Hippocampal formation (tissue), 2 donors: ENCODE results near the gene TNFRSF1A.
A peak's percentile ranks its signal among the peaks of the same experiment; 100 is the strongest.

ENCODE experiments used
- DNase-seq, 2 donors: peaks; one replicate each; lab custom pipeline; 2025; lab: John Stamatoyannopoulos, UW

Gene TNFRSF1A

DNA sequence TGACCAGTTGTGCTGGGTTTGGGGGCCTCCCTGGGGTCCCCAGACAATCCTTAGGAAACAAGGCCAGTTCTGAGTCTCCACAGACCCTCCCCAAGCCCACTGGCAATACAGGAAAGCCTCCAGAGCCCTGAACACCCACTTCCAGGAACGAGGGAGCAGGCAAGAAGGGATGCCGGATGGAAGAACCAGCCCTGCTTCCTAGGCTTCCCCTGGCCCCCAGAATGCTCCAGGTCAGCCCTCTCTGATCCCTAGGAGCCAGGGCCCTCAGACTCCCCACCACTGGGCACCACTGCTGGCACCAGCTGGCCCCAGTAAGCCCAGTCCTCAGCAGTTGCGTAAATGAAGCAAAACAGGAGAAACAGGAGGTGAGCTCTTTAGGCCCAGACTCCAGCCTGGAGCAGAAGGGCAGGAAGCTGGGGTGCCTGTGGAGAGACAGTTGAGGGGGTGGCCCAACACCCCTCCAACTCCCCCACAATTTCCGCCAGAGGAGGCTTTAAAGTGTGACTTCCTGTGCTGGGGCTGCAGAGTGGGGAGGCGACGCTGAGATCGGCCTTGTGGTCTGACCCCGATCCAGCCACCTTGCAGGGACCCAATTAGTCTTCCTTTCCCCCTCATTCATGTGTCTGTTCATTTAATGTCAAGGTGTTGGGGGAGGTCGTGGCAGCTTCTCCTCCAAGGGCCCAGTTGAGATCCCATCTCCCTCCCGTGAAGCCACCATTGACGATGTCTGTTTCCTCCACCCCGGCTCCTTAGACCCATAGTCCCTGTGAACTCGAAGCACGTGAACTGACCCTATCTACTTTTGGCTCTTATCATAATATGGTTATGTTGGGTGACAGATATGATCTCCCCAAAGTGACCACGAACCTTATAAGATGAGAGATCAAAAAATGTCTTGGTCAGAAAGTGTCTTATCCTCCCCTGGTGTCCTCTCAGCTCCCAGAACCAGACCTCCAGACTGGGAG is 4.7 kb downstream of the TNFRSF1A start:
- no peak for DNase-seq

DNA sequence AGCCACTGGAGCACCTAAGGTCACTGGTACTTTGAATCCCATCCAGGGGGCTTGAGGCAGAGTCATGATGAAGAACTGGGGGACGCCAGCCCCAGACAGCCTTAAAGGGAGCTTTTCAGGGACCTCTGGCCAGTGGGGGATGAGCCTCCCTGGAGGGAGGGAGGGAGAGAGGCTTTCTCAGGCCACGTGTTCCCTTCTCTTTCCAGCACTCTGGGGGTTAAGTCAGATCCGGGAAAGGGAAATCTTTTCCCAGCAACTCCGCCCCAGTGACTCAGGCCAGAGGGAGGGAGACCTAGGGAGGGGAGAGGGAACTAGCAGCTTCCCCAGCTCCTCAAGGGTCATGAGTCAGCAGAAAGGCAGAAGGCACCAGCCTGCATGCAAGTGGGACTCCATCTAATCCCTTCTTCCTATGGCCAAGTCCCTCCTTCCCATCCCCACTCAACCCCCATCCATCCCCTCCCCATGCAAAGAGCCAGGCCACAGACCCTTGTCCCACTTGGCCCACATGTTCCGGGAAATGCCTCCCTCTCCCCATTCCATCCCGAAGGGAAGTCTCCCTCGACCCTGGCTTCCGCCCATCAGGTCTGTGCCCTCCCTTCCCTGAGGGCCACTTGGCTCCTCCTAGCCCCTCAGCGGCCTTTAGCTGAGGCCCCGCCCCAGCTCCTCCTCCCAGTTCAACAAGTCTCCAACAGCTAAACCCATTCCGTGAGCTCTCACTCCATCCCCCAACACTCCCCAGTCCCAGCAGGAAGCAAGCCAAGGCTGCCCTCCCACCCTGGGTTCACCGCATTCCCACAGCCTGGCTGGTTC is 5.6 kb downstream of the TNFRSF1A start:
- peak; percentile 53 to 76 for DNase-seq

- DNase-seq = no peak
Observed at GRCh38 chr12:6335451-6336078, 6.3 kb downstream of the TNFRSF1A start.

DNA sequence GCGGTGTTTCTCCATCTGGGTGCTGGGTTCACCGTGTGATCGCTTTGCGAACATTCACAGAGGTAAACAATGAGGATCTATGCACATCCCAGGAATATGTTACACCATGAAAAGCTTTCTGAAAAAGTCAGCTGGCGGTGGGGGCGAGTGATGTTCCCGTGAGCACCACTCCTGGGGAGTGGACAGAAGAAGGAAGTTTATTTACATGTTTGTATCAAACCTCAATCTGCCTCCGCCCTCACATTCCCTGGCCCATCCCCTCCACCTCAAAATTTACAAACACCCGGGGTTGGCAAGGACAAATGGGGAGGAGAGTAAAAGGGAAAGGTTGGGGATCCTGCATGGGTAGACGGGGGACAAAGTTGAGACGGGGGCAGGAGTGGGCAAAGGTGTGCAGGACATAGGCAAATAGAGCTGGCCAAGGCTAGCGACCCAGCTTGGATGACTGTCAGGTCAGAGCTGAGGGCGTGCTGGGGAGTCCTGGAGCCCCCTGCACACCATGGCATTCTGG is 6.9 kb downstream of the TNFRSF1A start:
- DNase-seq = no peak

DNA sequence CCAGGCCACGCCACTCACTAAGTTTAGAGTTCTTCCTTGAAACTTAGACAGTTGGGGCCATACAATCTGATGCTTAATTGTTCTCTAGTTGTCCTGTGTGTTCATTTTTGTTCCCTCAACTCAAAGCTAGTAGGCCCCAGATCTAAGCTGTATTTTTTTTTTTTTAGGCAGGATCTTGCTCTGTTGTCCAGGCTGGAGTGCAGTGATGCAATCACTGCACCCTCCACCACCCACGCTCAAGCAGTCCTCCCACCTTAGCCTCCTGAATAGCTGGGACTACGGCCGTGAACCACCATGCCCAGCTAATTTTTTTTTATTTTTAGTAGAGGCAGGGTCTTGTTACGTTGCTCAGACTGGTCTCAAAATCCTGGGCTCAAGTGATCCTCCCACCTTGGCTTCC is 7.5 kb downstream of the TNFRSF1A start:
- no peak for DNase-seq

DNA sequence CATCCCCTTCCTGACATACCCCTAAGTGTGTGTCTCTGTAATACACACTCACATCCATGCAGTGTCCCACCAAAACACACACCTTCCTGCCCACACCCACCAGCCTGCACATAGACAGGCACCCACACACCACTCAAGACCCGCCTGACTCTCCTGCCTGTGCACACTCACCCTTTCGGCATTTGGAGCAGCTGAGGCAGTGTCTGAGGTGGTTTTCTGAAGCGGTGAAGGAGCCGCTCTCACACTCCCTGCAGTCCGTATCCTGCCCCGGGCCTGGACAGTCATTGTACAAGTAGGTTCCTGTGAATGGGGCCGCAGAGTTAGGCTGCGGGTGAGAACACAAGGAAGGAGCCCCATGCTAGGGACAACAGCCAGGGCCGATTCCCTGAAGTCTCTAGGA is 8.3 kb downstream of the TNFRSF1A start:
- no peak for DNase-seq

DNA sequence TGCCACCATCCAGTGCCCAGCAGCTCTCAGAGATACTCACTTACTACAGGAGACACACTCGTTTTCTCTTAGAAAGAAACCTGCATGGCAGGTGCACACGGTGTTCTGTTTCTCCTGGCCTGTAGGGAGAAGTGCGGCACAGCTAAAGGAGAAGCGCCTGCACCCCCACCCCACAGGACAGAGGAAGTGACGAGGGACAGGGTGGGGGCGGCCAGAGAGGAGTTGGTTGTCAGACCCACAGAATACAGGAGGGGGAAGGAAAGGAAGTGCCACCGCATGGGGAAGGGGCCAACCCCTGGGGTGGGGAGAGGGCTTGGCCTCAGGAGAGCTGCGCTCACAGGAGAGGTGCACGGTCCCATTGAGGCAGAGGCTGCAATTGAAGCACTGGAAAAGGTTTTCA is 8.8 kb downstream of the TNFRSF1A start:
- DNase-seq = no peak

- no peak for DNase-seq
Observed at GRCh38 chr12:6332459-6332858, 9.4 kb downstream of the TNFRSF1A start.

GRCh38 chr12:6330999-6331714 is 10.7 kb downstream of the TNFRSF1A start:
- DNase-seq = no peak

DNA sequence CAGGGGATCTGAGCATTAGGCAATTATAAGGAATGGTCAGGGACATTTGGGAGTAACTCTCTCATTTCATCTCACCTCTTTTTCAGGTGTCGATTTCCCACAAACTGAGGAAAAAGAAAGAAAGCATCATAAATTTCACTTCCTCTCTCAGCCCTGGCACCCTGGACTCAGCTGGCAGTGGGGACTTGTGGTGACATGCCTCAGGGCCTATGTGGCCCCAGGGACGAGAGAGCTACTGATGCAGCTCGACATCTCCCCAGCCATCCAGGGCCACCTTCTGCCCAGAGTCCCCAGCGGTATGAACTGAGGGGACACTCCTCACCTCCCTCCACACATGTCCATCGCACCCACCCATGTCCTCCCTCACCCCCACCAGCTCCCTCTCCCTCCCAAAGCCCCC is 11.7 kb downstream of the TNFRSF1A start:
- no peak for DNase-seq

DNA sequence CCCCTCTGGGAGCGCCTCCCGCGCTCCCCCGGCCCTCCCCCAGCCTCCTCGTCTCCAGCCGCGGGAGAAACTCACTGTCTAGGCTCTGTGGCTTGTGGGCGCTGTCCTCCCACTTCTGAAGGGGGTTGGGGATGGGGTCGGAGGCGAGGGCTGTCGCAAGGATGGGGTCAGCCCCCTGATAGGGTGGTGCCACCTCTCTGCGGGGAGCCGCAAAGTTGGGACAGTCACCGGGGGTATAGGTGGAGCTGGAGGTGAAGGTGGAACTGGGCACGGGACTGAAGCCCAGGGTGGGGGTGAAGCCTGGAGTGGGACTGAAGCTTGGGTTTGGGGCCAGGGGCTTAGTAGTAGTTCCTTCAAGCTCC is 12.2 kb downstream of the TNFRSF1A start:
- DNase-seq = no peak

GRCh38 chr12:6328945-6329702 is 12.8 kb downstream of the TNFRSF1A start:
- DNase-seq = no peak

DNA sequence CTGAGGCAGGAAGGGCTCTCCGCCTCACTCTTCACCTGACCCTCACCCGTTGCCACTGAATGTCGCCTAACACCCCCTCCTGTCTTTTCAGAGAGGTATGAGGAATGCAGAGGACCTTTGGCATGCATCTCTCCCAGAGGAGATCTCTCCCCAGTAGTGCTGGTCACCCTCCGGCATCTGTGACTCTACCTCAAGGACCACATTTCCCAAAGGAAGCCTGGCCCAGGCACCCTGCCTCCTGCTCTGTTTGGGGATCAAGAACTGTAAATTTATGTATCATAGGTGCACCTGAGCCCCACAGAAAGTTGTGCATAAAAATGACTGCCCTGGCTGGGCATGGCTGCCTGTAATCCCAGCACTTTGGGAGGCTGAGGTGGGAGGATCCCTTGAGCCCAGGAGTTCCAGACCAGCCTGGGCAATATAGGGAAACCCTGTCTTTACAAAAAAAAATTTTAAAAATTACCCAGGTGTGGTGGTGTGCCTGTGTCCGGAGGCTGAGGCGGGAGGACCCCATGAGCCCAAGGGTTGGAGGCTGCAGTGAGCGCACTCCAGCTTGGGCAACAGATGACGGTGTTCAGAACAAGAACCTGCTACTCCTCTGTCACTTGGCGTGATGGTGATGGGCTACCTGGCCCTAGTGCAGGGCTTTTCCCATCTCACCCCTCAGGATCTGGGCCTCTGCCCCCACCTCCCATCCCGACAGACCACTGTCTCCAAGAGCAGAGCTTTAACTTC is 13.7 kb downstream of the TNFRSF1A start:
- no peak for DNase-seq

DNA sequence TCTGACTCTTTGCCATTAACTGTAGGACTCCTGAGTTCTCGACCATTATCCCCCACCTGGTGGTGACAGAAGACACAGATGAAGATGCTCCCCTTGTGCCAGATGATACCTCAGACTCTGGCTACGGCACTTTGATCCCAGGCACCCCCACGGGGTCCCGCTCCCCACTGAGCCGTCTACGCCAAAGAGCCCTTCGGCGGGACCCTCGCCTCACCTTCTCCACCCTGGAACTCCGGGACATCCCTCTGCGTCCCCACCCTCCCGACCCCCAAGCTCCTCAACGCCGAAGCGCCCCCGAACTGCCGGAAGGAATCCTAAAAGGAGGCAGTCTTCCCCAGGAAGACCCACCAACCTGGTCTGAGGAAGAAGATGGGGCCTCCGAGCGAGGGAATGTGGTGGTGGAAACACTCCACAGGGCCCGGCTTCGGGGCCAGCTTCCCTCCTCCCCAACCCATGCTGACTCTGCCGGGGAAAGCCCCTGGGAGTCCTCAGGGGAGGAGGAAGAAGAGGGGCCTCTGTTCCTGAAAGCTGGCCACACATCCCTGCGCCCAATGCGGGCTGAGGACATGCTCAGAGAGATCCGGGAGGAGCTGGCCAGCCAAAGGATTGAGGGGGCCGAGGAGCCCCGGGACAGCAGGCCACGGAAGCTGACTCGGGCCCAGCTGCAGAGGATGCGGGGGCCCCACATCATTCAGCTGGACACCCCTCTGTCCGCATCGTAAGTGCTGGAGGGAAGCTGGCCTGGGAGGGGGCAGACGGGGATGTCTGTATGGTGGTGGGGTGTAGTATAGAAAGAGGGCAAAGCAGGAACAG is 14.4 kb downstream of the TNFRSF1A start:
- DNase-seq = no peak

DNA sequence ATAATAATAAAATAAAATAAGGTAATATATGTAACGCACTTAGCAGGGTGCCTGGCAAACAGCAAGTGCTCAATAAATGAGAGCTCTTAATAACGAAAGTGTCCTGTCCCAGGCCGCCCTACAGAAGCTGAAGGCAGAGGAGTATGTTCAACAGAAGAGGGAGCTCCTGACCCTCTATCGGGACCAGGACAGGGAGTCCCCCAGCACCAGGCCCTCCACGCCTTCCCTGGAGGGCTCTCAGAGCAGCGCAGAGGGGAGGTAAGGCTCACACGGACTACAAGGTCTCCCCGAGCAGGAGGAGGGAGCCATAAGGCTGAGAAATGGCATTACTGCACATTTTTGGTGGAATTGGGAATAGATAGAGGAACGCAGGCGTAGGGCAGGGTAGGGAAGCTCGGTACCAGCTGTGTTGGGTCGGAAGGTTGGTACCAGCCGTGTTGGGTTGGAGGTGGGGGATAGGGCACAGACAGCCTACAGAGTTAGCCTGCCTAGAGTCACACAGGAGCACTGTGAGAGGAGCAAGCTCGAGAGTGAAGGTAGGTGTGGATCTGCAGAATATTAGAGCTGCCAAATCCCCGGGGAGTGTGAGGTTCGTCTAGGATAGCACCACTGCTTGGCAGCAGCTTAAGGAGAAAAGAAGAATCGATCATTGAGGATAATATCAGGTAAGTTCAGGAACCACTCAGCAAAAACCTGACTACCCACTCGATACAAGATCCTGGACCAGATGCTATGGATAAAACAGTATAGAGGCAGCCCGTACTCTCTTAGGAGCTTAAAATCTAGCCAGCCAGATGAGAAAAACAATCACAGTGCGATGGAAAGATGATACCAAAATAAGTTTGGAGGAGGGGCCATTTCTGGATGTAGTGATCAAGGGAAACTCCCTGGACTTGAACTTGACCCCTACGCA is 15.3 kb downstream of the TNFRSF1A start:
- no peak for DNase-seq

DNA sequence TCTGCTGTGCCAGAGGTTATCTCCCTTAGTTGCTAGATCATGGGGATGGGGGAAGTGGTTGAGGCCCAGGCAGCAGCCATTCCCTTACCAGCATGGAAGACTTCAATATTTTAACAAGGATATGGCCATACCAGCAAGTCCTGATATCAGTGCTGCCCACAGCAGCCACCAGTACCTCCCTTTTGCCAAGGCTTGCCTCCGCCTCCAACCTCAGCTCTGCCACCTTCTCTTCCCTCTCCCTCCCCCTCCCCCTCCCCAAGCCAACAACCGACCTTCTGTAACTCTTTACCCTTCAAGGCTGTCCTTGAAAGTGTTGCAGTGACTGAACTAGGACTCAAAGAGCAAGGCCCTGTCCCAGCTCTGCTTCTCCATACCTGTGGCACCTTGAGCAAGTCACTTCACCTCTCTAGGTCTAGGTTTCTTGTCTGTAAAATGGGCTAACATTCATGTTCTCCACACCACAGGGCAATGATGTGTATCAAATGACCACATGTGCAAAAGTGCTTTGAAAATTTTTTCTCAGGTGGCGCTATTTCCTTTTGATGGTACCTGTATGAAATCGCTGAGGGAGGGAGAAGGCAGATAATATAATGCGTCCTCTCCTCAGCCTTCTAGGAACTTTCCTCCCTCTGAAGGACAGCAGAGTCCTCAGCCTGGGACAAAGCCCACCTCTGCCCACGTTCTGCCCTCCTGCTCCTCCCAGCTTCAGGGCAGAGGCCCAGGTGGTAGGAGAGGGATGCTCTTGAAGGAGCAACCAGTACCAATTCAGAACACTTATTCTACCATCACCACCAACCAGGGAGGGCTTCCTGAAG is 16.7 kb downstream of the TNFRSF1A start:
- no peak for DNase-seq

DNA sequence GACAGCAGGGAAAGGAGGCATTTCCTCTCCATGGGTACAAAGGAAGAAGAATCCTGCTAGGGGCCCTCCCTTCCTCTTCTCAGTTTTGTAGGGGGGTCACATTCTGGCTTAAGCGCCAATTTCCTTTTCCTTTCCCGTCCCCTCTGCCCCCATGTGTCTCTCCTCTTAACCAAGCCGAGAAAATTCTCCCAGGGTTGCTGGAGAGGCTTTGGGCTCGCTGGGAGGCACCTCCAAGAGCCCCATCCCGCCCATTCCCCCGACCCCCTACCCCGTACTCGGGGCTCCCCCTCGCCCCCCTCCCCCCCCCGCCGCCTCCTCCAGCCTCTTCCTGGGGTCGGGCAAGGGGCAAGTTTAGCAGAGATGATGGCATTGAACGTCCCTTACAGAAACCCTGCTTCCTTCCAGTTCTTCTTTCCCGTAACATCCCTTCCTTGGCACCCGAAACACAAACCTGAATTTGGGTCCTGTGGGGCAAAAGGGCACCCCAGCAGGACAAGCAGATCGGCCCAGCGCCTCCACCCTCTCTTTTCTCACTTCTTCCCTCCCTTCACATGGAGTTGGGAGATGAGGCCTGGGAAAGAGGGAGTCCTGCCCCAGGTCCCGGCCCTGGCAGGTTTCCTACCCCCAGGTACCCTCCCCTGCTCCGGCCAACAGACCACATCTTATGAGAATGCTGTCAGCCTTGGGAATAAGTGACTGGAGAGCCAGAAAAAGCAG is 17.7 kb downstream of the TNFRSF1A start:
- no peak for DNase-seq
